ENCODE results near the gene AKT3.
"Not testable (repeated sequence)": the region's sequence is repeated elsewhere in the genome, so short reads cannot be mapped to it uniquely, and the experiment has no call there.

AKT3 gene

GRCh38 chr1:243595527-243596210 is 254.4 kb downstream of the AKT3 start:
- H3K27me3 Mint-ChIP-seq (ENCODE audit: low read depth, poor library complexity) = no peaks in the 10 kb centered on the region
- no peak overlapping the region for H3K4me3 Mint-ChIP-seq
- H3K4me1 Mint-ChIP-seq = no peaks in the 10 kb centered on the region
- DNase-seq = no peak
- peaks cover 4% of the 10 kb centered on the region for H3K9me3 Mint-ChIP-seq
- no peak for TF ChIP-seq CTCF (IDR thresholded peaks at IDR 0.05)
- H3K27ac Mint-ChIP-seq = no peak overlapping the region
- H3K36me3 Mint-ChIP-seq (ENCODE audit: low read depth) = peaks cover 11% of the 10 kb centered on the region

GRCh38 chr1:243594455-243594854 is 255.6 kb downstream of the AKT3 start:
- no peaks in the 10 kb centered on the region for H3K27me3 Mint-ChIP-seq (ENCODE audit: low read depth, poor library complexity)
- DNase-seq = no peak
- H3K36me3 Mint-ChIP-seq (ENCODE audit: low read depth) = peaks cover 15% of the 10 kb centered on the region
- no peak overlapping the region for H3K4me3 Mint-ChIP-seq
- no peaks in the 10 kb centered on the region for H3K4me1 Mint-ChIP-seq
- no peak overlapping the region for H3K27ac Mint-ChIP-seq
- no peak for TF ChIP-seq CTCF (IDR thresholded peaks at IDR 0.05)
- H3K9me3 Mint-ChIP-seq = peaks cover 4% of the 10 kb centered on the region

- H3K4me1 Mint-ChIP-seq; H3K4me3 Mint-ChIP-seq; DNase-seq; H3K27me3 Mint-ChIP-seq (ENCODE audit: low read depth, poor library complexity); H3K27ac Mint-ChIP-seq: not testable (repeated sequence)
- Mint-ChIP-seq H3K9me3 (peaks cover 27% of the 10 kb centered on the region), H3K36me3 (ENCODE audit: low read depth) (peaks cover 48% of the 10 kb centered on the region)
Observed at GRCh38 chr1:243589286-243589685, 260.8 kb downstream of the AKT3 start.

- TF ChIP-seq CTCF (IDR thresholded peaks at IDR 0.05) = no peak
- H3K27me3 Mint-ChIP-seq (ENCODE audit: low read depth, poor library complexity) = no peaks in the 10 kb centered on the region
- peaks cover 60% of the 10 kb centered on the region for H3K36me3 Mint-ChIP-seq (ENCODE audit: low read depth)
- no peaks in the 10 kb centered on the region for H3K4me1 Mint-ChIP-seq
- peaks cover 40% of the 10 kb centered on the region for H3K9me3 Mint-ChIP-seq
- H3K27ac Mint-ChIP-seq = no peak overlapping the region
- DNase-seq = no peak
- no peak overlapping the region for H3K4me3 Mint-ChIP-seq
Observed at GRCh38 chr1:243587823-243588560, 262.1 kb downstream of the AKT3 start.

DNA sequence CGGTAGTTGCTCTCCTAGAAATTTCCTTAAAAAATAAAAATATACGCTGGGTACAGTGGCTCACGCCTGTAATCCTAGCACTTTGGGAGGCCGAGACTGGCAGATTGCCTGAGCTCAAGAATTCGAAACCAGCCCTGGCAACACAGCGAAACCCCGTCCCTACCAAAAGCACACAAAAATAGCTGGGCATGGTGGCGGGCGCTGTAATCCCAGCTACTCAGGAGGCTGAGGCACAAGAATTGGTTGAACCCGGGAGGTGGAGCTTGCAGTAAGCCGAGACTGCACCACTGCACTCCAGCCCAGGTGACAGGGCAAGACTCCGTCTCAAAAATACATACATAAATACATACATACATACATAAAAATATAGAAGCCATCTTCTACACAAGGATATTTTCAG is 262.8 kb downstream of the AKT3 start:
- H3K27ac Mint-ChIP-seq = no peak overlapping the region
- H3K4me1 Mint-ChIP-seq = no peaks in the 10 kb centered on the region
- no peaks in the 10 kb centered on the region for H3K27me3 Mint-ChIP-seq (ENCODE audit: low read depth, poor library complexity)
- DNase-seq = no peak
- TF ChIP-seq CTCF (IDR thresholded peaks at IDR 0.05) = no peak
- no peak overlapping the region for H3K4me3 Mint-ChIP-seq
- H3K36me3 Mint-ChIP-seq (ENCODE audit: low read depth) = peaks cover 68% of the 10 kb centered on the region
- H3K9me3 Mint-ChIP-seq = peaks cover 47% of the 10 kb centered on the region

DNA sequence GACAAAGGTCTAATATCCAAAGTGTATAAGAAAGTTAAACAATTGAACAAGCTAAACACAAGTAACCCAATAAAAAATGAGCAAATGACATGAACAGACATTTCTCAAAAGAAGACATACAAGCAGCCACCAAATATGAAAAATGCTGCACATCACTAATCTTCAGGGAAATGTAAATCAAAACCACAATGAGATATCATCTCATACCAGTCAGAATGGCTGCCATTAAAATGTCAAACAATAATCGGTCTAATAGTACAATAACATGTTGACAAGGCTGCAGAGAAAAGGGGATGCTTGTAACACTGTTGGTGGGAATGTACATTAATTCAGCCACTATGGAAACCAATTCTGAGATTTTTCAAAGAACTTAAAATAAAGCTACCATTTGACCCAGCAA is 264.1 kb downstream of the AKT3 start:
- no peak for TF ChIP-seq CTCF (IDR thresholded peaks at IDR 0.05)
- peaks cover 59% of the 10 kb centered on the region for H3K9me3 Mint-ChIP-seq

More for the DNA sequence above, 264.1 kb downstream of the AKT3 start:
- no peak overlapping the region for H3K4me3 Mint-ChIP-seq
- no peaks in the 10 kb centered on the region for H3K27me3 Mint-ChIP-seq (ENCODE audit: low read depth, poor library complexity)
- no peak overlapping the region for H3K27ac Mint-ChIP-seq
- H3K4me1 Mint-ChIP-seq = no peaks in the 10 kb centered on the region
- peaks cover 79% of the 10 kb centered on the region for H3K36me3 Mint-ChIP-seq (ENCODE audit: low read depth)
- no peak for DNase-seq
